SK-N-MC (cell line): ENCODE data around the gene C12orf56.

Experiments
- EZH2 ChIP-seq: fragments of 200-600 bp; sonication (generic); IDR thresholded peaks from one replicate; pipeline ENCODE4 v1.6.1; 2017; ENCODE audit warnings: antibody characterized with exemption
- FOXP2 ChIP-seq: optimal IDR thresholded peaks from 2 replicates; pipeline ENCODE3; 2011; ENCODE audit warnings: mild to moderate bottlenecking, moderate library complexity; ENCODE audit not compliant: insufficient read depth; ENCODE audit errors: extremely low read length, control extremely low read depth
- POLR2AphosphoS5 ChIP-seq: IDR thresholded peaks from 2 replicates; pipeline ENCODE4 v1.6.1; 2012; ENCODE audit warnings: mild to moderate bottlenecking, low read depth, low read length, borderline replicate concordance

DNA sequence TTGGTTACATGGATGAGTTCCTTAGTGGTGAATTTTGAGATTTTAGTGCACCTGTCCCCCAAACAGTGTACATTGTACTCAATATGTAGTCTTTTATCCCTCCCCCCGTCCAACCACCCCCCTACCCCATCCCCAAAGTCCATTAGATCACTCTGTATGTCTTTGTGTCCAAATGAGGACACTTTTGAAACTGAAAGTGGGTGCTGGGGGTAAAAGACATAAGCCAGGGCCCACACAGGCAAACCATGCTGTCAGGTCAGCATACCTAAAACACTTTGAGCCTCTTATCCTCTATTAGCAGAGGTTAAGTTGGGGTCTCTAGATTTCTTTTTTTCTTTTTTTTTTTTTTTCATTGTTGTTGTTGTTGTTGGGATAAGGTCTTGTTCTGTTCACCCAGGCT is 137.2 kb downstream of the C12orf56 start:
- no peak for TF ChIP-seq POLR2AphosphoS5
- no peak for TF ChIP-seq EZH2
- no peak for TF ChIP-seq FOXP2
